Measurements from ENCODE around the gene FRMD4B.
"Not testable (repeated sequence)": the region's sequence is repeated elsewhere in the genome, so short reads cannot be mapped to it uniquely, and the experiment has no call there.

GRCh38 chr3:69260843-69261405, 125.0 kb downstream of the FRMD4B start:
- not testable (repeated sequence) for TF ChIP-seq CTCF (conservative IDR thresholded peaks at IDR 0.05; ENCODE audit: low read depth in 2 of 2); EZH2 (IDR thresholded peaks at IDR 0.05; ENCODE audit: low read depth, unreplicated experiment)
